GM12891 (cell line): Measurements from ENCODE around the gene RABEPK.

ENCODE experiments used
- DNase-seq: peaks from one replicate; pipeline ENCODE4 v3.0.0; 2011; ENCODE audit warnings: low spot score; ENCODE audit not compliant: insufficient read length
- FAIRE-seq: peaks from 2 replicates; lab custom pipeline; 2011; peaks lifted over from hg19 to GRCh38; lab: Jason Lieb, UNC
- PAX5 ChIP-seq: IDR thresholded peaks from 2 replicates; pipeline ENCODE4 v1.6.1; 2011; ENCODE audit warnings: low read length, moderate library complexity, mild to moderate bottlenecking; ENCODE audit not compliant: insufficient read depth, severe bottlenecking
- POLR2A ChIP-seq: IDR thresholded peaks from 2 replicates; pipeline ENCODE4 v1.6.1; 2011; ENCODE audit warnings: low read depth, low read length, control low read depth
- POLR2AphosphoS5 ChIP-seq: IDR thresholded peaks from 2 replicates; pipeline ENCODE4 v1.6.1; 2011; ENCODE audit warnings: low read depth, low read length, control low read depth
- POU2F2 ChIP-seq: IDR thresholded peaks from 2 replicates; pipeline ENCODE4 v1.6.1; 2011; ENCODE audit warnings: low read depth, mild to moderate bottlenecking, control low read depth, low read length, moderate library complexity
- SPI1 ChIP-seq: IDR thresholded peaks from 2 replicates; pipeline ENCODE4 v1.6.1; 2011; ENCODE audit warnings: low read depth, low read length, control low read depth
- TAF1 ChIP-seq: IDR thresholded peaks from 2 replicates; pipeline ENCODE4 v1.6.1; 2011; ENCODE audit warnings: low read depth, low read length, control low read depth

The RABEPK gene

DNA sequence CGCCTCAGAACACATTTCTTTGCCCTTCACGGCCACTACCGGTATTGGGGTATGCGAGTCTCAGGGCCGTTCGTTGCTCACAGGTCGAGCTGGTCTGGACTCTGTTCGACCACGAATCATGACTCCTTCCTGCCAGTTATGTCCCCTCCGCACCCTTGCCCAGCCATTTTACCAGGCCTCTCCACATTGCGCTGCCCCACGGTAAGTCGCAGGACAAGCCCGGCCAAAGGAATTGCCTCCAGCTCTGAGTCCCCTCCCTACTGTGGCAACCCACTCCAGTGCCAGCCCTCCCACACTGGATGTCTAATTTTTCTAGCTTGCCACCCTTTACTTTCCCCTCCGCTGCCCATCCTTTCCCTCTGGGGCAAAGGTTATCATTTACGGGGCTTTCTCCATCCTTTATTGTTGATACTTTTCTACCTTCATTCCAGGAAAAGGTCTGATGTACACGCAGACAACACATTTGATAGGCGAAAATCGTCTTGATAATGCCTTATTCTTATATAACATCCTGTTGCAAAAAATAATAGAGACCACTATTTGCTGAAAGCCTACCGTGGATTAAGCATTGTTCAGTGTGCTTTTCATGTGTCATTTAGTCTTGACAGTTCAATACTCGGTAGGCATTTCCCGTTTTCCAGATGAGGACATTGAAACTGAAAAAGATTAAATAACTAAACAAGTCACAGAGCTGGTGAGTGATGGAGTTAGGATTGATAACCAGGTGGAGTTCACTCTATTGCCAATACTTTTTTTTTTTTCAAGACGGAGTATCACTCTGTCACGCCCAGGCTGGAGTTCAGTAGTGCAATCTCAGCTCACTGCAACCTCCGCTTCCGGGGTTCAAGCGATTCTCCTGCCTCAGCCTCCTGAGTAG, 41.8 kb downstream of the RABEPK start:
- DNase-seq = no peak
- no peak for FAIRE-seq
- TF ChIP-seq POLR2AphosphoS5 (peak; percentile 27; the same call in 1 of the 2 replicates), TAF1 (no peak), POLR2A (peak; percentile 57; the same call in 1 of the 2 replicates)

DNA sequence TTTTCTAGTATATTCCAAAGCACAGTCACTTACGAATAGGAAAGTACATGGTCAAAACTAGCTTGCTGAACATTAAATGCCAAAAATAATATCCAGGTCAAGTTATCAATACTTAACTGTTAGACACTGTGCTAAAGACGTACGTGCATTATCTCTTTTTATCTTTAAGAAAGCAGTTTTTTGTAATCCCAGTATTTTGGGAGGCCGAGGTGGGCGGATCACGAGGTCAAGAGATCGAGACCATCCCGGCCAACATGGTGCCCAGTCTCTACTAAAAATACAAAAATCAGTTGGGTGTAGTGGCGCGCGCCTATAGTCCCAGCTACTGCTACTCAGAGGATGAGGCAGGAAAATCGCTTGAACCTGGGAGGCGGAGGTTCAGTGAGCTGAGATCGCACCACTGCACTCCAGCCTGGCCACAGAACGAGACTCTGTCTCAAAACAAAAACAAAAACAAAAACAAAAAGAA, 43.5 kb downstream of the RABEPK start:
- DNase-seq = no peak
- FAIRE-seq = no peak
- TF ChIP-seq TAF1 (no peak), SPI1 (no peak), POU2F2 (no peak), POLR2A (no peak), POLR2AphosphoS5 (no peak), PAX5 (no peak)

DNA sequence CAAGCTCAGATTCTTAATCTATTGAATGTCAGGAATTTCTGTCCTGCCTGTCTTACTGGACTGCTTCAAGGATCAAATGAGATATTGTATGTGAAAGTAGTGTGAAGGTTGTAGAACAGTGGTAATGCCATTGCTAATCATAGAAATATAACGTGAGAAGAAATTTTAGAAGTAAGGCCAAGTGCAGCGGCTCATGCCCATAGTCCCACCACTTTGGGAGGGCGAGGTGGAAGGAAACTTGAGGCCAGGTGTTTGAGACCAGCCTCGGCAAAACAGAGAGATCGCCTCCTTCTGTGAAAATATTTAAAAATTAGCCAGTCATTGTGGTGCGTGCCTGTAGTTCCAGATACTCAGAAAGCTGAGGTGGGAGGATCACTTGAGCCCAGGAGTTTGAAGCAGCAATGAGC, 45.9 kb downstream of the RABEPK start:
- TF ChIP-seq TAF1 = no peak
- TF ChIP-seq POLR2AphosphoS5 = no peak
- TF ChIP-seq POLR2A = no peak
- no peak for TF ChIP-seq SPI1
- TF ChIP-seq PAX5 = no peak
- TF ChIP-seq POU2F2 = no peak
- FAIRE-seq (no peak), DNase-seq (no peak)

DNA sequence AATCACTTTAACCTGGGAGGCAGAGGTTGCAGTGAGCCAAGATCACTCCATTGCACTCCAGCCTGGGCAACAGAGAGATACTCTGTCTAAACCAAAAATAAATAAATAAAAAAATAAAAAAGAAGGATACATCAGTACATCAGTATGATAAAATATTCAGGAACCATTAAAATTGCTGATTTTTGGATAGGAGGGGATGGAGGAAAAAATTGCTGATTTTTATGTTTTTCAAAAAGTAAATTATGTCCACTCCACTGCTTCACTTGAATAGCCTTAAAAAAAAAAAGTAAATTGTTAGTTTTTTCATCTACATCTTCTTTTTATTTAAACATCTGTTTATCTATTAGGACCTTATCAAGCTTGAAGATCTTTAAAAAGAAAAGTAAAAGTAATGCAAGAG, 53.9 kb downstream of the RABEPK start:
- FAIRE-seq = no peak
- TF ChIP-seq POU2F2 (no peak), TAF1 (no peak), POLR2AphosphoS5 (no peak), PAX5 (no peak), POLR2A (no peak), SPI1 (no peak)
- DNase-seq = no peak

DNA sequence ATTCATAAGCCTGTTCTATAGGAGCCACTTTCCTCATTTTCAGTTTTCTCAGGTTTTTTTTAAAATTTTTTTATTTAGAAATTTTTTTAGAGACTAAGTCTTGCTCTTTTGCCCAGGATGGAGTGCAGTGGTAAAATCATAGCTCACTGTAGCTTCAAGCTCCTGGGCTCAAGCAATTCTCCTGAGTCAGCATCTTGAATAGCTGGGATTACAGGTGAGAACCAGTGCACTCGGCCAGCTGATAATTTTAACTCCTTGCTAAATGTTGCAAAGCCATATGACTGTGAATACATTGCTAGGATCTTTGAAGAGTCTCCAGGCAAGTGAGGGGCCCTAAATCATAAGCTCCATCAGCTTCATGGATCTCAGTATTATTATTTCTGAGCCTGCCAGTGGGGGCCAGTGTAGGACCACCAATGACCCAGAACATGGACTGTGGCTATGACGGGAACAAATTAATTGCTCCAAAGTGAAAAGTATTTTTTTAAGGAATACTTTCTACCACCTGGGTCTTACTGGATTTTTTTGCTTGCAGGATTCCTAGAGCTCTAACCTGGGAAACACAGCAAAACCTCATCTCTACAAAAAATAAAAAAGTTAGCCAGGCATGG, 55.5 kb downstream of the RABEPK start:
- no peak for DNase-seq
- no peak for FAIRE-seq
- TF ChIP-seq POLR2AphosphoS5 (no peak), TAF1 (no peak), POU2F2 (no peak), PAX5 (no peak), SPI1 (no peak), POLR2A (no peak)

DNA sequence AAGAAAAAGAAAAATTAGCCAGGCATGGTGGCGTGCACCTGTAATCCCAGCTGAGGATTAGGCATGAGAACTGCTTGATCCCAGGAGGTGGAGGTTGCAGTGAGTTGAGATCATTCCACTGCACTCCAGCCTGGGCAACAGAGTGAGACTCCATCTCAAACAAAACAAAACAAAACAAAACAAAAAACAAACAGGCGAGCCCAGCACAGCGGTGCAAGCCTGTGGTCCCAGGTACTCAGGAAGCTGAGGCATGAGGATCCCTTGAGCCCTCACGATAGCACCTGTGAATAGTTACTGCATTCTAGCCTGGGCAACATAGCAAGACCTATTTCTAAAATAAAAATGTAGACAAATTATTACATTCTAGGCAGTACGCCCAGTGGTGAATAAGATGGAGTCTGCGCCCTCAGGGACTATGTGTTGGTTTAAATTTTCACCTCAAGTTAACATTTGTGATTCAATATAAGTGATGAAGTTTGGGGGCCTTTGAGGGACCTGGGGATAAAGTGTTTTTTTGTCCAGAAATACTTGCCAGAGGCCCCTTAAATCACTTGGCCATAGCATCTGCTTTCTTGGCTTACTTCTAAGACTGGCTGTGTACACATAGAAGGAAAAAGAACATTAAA, 57.9 kb downstream of the RABEPK start:
- DNase-seq (no peak), FAIRE-seq (no peak)
- TF ChIP-seq POU2F2 (no peak), PAX5 (no peak), SPI1 (no peak), POLR2A (no peak)

DNA sequence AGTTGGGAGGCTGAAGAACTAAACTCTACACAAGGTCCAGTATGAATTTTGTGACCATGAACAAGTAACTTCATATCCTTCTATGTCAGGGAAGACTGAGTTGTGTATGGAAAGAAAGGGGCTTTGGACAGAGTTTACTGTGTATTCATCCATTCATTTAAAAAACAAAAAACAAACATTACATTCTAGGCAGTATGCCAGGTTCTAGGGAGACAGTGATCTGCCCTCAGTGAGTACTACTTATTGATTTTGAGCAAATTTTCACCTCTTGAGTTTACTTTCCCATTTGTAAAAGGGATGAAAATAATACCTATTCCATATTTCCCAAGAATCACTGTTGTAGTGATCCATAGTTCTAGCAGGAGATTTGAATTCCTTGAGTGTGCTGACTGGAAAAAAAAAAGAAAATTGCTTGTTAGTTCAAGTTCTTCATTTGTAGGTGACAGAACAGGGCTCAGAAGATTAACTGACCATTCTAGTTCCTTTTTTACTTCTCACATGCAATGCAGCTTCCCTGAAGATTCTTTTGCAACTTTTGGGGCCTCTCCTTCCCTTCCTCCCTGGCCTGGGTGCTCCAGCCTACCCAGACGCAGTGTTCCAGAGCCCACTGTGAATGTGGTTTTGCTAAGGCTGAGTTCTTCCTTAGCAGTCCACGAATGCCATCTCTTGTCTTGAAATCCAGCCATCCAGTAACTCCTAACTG, 58.6 kb downstream of the RABEPK start:
- TF ChIP-seq TAF1 (no peak), SPI1 (0 out of 2 replicates have a peak, but pooled peaks have one; percentile 11), POU2F2 (no peak), POLR2A (no peak)
- no peak for DNase-seq
- FAIRE-seq = no peak

DNA sequence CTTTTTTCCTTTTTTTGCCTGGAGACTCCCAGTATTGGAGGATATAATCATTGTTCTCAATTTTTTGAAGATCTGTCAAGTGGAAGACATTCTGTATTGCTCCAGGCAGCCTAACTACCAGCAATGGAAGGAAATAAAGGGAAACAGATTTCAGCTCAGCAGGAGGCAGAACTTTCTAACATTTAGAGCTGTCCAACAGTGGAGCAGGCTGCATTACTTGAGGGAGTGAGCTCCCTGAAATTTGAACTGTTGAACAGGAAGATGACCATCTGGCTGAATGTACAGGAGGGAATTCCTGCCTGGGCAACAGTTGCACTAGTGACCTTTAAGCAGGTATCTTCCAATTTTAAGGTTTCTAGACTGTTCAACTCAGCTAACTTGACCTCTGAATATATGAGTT, 60.2 kb downstream of the RABEPK start:
- no peak for DNase-seq
- TF ChIP-seq POLR2A = no peak
- TF ChIP-seq PAX5 = no peak
- TF ChIP-seq TAF1 = no peak
- TF ChIP-seq SPI1 = no peak
- no peak for TF ChIP-seq POU2F2
- no peak for TF ChIP-seq POLR2AphosphoS5
- no peak for FAIRE-seq

DNA sequence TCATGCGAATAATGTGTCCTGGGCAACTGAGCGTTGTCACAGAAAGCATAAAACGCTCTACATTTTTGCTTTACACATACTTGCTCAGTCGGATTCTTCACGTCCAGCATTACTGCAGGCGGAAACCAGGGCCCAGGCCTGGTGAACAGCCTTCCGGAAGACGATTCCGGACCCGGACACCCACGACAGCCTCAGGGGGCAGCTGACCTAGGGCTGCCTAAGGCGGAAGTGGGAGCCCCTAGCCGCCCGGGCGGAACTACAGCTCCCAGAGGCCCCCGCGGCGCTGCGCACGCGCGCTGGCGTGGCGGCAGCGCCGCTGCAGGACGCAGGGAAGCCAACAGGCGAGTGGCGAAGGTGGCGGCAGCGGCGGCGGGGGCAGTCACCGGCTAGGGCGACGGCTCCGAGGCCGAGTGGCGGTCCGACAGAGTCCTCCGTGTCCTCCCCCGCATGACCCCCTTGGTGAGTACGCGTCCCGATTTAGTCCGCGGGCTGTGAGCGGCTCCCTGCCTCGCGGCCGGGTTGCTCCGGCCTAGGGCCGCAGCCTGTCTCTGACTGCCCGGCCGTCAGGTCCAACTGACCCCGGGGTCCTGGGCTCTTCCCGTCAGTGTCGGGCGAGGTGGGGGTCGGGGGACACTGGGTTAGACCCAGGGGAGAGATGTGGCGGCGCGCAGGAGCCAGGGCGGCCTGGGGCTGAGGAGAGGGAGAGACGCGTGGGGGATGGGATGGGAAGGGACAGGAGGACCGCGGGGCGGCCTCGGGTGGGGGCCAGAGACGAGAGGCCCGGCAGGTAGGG, 61.4 kb downstream of the RABEPK start, which contains the start of gene GAPVD1:
Gene GAPVD1 (plus strand): TSS at position 326 of the 793 bp plus-strand sequence. CDS start 37,096 bp downstream, outside the sequence.
- TF ChIP-seq PAX5 = peak; percentile 93
- TF ChIP-seq POLR2AphosphoS5 = peak; percentile 92
- peak; percentile 72 for TF ChIP-seq TAF1
- TF ChIP-seq POU2F2 = 0 out of 2 replicates have a peak, but pooled peaks have one; percentile 70
- TF ChIP-seq SPI1 = peak; percentile 63; the same call in 1 of the 2 replicates
- peak; percentile 90 for TF ChIP-seq POLR2A

More for the DNA sequence above, 61.4 kb downstream of the RABEPK start, which contains the start of gene GAPVD1:
- peak; percentile 97 for DNase-seq
- peak; percentile 93 for FAIRE-seq
